OCI-LY3 (cell line): Measurements from ENCODE around the gene DEAF1.

Experiments
- H2AFZ ChIP-seq: fragments of 200-600, 300-600 bp; shearing (Covaris generic); 2 replicates; pipeline ENCODE4 v1.6.0; 2014; ENCODE audit warnings: antibody characterized with exemption, low read depth, low read length
- H3K27ac ChIP-seq: fragments of 200-600, 300-600 bp; sonication (generic); 2 replicates; pipeline ENCODE4 v1.5.1; 2014; ENCODE audit warnings: mild to moderate bottlenecking, low read length, moderate library complexity, mixed read lengths
- H3K27me3 ChIP-seq: fragments of 200-600, 300-600 bp; sonication (generic); 2 replicates; pipeline ENCODE4 v1.6.1; 2014; ENCODE audit warnings: low read depth, low read length, mixed read lengths
- H3K36me3 ChIP-seq: fragments of 200-600, 300-600 bp; sonication (generic); replicated peaks from 2 replicates; pipeline ENCODE3; 2014; ENCODE audit warnings: low read depth, low read length, mixed read lengths
- H3K4me1 ChIP-seq: fragments of 300-600, 200-600 bp; sonication (generic); 2 replicates; pipeline ENCODE4 v1.6.1; 2014; ENCODE audit warnings: low read length, mixed read lengths
- H3K4me2 ChIP-seq: fragments of 200-600, 300-600 bp; sonication (generic); 2 replicates; pipeline ENCODE4 v1.6.1; 2014; ENCODE audit warnings: low read length, mixed read lengths
- H3K4me3 ChIP-seq: fragments of 300-600, 200-600 bp; sonication (generic); 2 replicates; pipeline ENCODE4 v1.5.1; 2014; ENCODE audit warnings: antibody characterized with exemption, mild to moderate bottlenecking, low read length, moderate library complexity
- H3K79me2 ChIP-seq: fragments of 300-600, 200-600 bp; shearing (Covaris generic); 2 replicates; pipeline ENCODE4 v1.6.1; 2014; ENCODE audit warnings: mild to moderate bottlenecking, low read length, mixed read lengths
- H3K9ac ChIP-seq: fragments of 300-600, 200-600 bp; shearing (Covaris generic); 2 replicates; pipeline ENCODE4 v1.6.0; 2014; ENCODE audit warnings: mild to moderate bottlenecking, low read length, moderate library complexity
- H3K9me3 ChIP-seq: fragments of 200-600, 300-600 bp; shearing (Covaris generic); 2 replicates; pipeline ENCODE4 v1.6.1; 2014; ENCODE audit warnings: low read length, mixed read lengths; ENCODE audit not compliant: insufficient read depth
- H4K20me1 ChIP-seq: fragments of 200-600, 300-600 bp; sonication (generic); 2 replicates; pipeline ENCODE4 v1.6.1; 2016; ENCODE audit warnings: low read length, mixed read lengths; ENCODE audit not compliant: insufficient read depth
- CTCF ChIP-seq: fragments of 200-600, 300-600 bp; sonication (generic); IDR thresholded peaks from 2 replicates; pipeline ENCODE4 v1.5.1; 2014; ENCODE audit warnings: antibody characterized with exemption, low read length, low read depth
- EZH2phosphoT487 ChIP-seq: fragments of 200-600 bp; shearing (Covaris generic); IDR thresholded peaks from 2 replicates; pipeline ENCODE4 v1.6.1; 2018; ENCODE audit warnings: antibody characterized with exemption, mixed run types, low read depth

The DEAF1 gene

DNA sequence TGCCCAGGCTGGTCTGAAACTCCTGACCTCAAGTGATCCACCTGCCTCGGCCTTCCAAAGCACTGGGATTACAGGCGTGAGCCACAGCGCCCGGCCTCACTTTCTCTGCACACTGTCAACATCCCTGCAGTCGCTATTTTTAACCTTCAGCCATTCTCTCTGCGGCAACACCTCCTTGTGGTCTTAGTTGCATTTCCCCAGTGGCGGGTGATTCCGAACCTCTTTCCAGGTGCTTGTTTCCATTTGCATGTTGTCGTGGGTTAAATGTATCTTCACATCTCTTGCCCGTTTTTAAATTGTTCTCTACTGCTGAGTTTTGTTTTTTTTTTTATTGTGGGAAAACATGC lies 65.8 kb downstream of the DEAF1 start:
- H3K36me3 ChIP-seq: no peaks in the 10 kb centered on the region
- peak overlapping the region; percentile 59 for H3K4me2 ChIP-seq
- TF ChIP-seq CTCF (peak; percentile 39), EZH2phosphoT487 (no peak)
- no peaks in the 10 kb centered on the region for H4K20me1 ChIP-seq
- H3K27ac ChIP-seq: no peak overlapping the region
- no peaks in the 10 kb centered on the region for H3K9me3 ChIP-seq
- H2AFZ ChIP-seq: no peak overlapping the region
- peaks cover 27% of the 10 kb centered on the region for H3K4me1 ChIP-seq
- peak overlapping the region; percentile 26 for H3K4me3 ChIP-seq
- no peak overlapping the region for H3K9ac ChIP-seq
- H3K79me2 ChIP-seq: no peaks in the 10 kb centered on the region
- no peaks in the 10 kb centered on the region for H3K27me3 ChIP-seq

DNA sequence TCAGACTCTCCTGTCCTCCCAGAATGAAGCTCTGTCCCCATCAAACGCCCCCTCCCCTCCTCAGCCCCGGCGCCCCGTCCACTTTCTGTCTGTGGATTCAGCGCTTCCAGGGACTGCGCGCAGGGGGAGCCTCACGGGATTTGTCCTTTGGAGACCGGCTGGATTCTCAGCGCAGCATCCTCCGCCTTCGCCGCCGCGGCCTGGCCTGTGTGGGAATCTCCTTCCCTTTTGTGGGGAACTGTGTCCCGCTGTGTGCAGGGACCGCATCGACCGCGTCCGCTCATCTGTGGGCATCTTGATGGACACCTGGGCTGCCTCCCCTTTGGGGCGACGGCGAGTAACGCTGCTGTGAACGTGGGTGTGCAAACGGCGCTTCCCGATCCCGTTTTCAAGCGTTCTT lies 67.0 kb downstream of the DEAF1 start:
- Histone ChIP-seq H2AFZ (no peak overlapping the region), H3K27me3 (no peaks in the 10 kb centered on the region), H3K9me3 (no peaks in the 10 kb centered on the region), H4K20me1 (no peaks in the 10 kb centered on the region), H3K9ac (no peak overlapping the region), H3K4me3 (no peak overlapping the region), H3K79me2 (no peaks in the 10 kb centered on the region), H3K36me3 (no peaks in the 10 kb centered on the region), H3K4me2 (0 out of 2 replicates have a peak overlapping the region, but pooled peaks have one; percentile 59), H3K4me1 (peaks cover 27% of the 10 kb centered on the region), H3K27ac (no peak overlapping the region)
- no peak for TF ChIP-seq EZH2phosphoT487
- no peak for TF ChIP-seq CTCF

DNA sequence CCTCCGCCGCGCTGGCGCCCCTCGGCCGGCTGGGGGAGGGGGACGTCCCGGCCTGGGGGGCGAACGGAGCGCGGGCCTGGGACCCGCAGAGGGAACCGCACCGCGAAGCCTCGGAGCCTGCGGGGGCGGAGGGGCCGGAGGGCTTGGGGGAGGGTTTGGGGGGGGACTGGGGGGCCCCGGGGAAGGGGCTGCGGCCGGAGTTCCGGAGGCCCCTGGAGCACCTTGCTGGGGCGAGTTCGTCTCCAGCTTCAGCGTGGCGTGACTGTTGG lies 67.8 kb downstream of the DEAF1 start:
- no peak overlapping the region for H2AFZ ChIP-seq
- no peak overlapping the region for H3K4me2 ChIP-seq
- no peak overlapping the region for H3K4me3 ChIP-seq
- peaks cover 27% of the 10 kb centered on the region for H3K4me1 ChIP-seq
- H4K20me1 ChIP-seq: no peaks in the 10 kb centered on the region
- TF ChIP-seq CTCF (no peak), EZH2phosphoT487 (no peak)
- no peaks in the 10 kb centered on the region for H3K79me2 ChIP-seq
- no peak overlapping the region for H3K27ac ChIP-seq
- H3K36me3 ChIP-seq: no peaks in the 10 kb centered on the region
- no peaks in the 10 kb centered on the region for H3K27me3 ChIP-seq
- H3K9ac ChIP-seq: no peak overlapping the region
- H3K9me3 ChIP-seq: no peaks in the 10 kb centered on the region

DNA sequence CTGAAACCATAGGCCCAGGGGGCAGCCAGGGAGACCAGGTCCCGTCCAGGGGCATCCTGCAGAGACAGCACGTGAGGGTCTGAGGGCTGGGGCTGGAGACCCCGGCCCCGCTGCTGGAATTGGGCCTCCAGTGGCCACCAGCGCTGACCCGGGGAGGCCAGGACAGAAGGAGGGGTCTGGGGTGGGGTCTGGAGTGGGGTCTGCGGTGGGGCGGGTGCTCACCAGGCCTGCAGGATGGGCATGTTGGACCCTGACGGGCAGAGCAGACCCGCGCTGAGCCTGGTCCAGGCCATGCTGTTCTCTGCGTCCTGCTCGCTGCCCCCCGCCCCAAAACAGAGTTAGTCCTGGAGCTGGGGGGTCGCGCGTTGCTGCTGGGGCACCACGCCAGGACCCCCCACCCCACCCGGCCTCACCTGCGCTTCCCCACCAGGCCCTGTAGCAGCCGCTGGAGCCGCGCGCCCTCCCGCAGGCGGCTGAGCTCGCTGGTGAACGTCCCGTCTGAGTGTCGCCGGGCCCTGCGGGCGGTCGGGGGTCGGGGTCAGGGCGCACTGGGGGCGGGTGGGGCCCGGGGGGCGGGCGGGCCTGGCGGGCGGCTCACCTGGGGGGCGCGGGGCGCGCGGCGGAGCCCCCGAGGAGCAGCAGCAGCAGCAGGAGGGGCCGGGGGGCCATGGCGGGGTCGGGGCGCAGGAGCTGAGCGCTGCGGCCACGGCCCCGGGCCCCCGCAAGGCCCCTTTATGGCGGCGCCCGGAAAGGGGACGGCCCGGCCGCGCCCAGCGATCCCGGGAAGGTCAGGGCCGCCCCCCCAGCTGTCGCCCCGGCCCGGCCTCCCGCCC lies 68.3 kb downstream of the DEAF1 start, which contains the start of gene SCT:
SCT (minus strand) TSS at position 707 of the 833 bp plus-strand sequence; CDS start at position 669, 38 bp downstream.
- Histone ChIP-seq H3K27ac (no peak within 1 kb of the TSS), H3K4me3 (no peak within 1 kb of the TSS), H3K4me2 (no peak within 1 kb of the TSS), H3K9me3 (no peaks in the 10 kb centered on the region), H2AFZ (no peak within 1 kb of the TSS), H3K9ac (no peak within 1 kb of the TSS), H3K27me3 (no peaks in the 10 kb centered on the region), H3K36me3 (no peaks in the 10 kb centered on the region), H4K20me1 (no peaks in the 10 kb centered on the region), H3K79me2 (no peaks in the 10 kb centered on the region), H3K4me1 (peaks cover 27% of the 10 kb centered on the region)
- TF ChIP-seq EZH2phosphoT487 (no peak), CTCF (no peak)
